PC-3 (cell line): ENCODE results near the gene NSFL1C.

Experiments
- CTCF ChIP-seq: fragments of 300-600 bp; sonication (generic); conservative IDR thresholded peaks from 2 replicates; pipeline ENCODE4 v1.5.1; 2017; ENCODE audit warnings: antibody characterized with exemption, low read depth, mild to moderate bottlenecking, low read length
- EZH2 ChIP-seq: fragments of 300-600 bp; sonication (generic); IDR thresholded peaks from one replicate; pipeline ENCODE4 v1.6.1; 2017; ENCODE audit warnings: antibody characterized with exemption, mild to moderate bottlenecking, low read length; ENCODE audit not compliant: unreplicated experiment
- EZH2phosphoT487 ChIP-seq: fragments of 300-600 bp; sonication (generic); IDR thresholded peaks from 2 replicates; pipeline ENCODE4 v1.6.1; 2018; ENCODE audit warnings: mild to moderate bottlenecking, antibody characterized with exemption, low read length, borderline replicate concordance

GRCh38 chr20:1479831-1480595 is 13.4 kb upstream of the NSFL1C start:
- TF ChIP-seq CTCF, result no peak
- TF ChIP-seq EZH2phosphoT487, result no peak
- TF ChIP-seq EZH2, result no peak
